CD4-positive, alpha-beta T cell treated with Interleukin-15 for 1 hour (primary cell): ENCODE measurements around the gene DLK1.

Experiments used
- DNase-seq: peaks from one replicate; pipeline ENCODE4 v3.0.0-alpha.2; 2020

DLK1 gene

GRCh38 chr14:100735271-100735670 lies 8.6 kb downstream of the DLK1 start:
- no peak for DNase-seq

- DNase-seq, result no peak
Measured at GRCh38 chr14:100736269-100737180, 9.8 kb downstream of the DLK1 start.

GRCh38 chr14:100737526-100737925 lies 10.8 kb downstream of the DLK1 start:
- DNase-seq, result no peak

DNA sequence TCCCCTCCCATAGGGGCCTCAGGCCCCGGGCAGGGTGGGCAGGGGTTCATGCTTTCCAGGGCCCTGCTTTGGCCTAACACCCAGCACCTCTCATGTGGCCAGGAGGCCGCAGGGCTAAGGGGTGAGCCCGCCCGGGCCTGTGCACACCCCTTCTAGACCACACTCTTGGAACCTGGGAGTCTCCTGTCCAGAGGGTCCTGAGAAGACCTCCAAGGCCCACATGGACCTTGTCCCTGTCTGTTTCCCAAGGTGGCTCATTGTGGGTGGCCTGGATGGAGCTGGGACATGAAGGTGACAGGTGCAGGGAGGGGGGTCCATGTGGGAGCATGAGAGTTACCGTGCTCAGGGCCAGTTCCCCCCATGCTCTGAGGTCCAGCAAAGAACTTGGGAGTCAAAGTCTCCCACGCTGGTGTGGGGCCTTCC lies 11.6 kb downstream of the DLK1 start:
- no peak for DNase-seq

DNA sequence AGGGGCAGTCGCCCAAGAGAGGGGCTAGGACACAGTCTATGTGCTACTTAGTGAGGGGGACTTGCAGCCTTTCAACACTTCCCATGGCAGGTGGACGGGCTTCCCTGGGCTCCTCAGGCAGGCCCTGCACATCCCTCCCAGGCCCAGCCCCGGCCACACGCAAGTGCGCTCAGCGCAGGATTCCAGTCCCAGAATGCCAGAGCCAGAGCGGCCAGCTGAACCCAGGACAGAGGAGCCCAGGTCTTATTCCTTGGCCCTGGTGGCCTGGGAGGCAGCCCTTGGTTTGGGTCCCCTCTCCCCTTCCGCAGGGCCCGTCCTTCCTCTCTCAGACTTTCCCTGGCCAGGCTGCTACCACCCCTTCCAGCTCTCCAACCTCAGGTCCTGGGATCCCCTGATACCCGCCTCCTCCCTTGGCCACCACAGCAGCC lies 12.0 kb downstream of the DLK1 start:
- no peak for DNase-seq

GRCh38 chr14:100739306-100739705 lies 12.6 kb downstream of the DLK1 start:
- DNase-seq, result no peak

GRCh38 chr14:100740196-100740825 lies 13.6 kb downstream of the DLK1 start:
- DNase-seq, result no peak

- DNase-seq, result no peak
Measured at GRCh38 chr14:100740929-100741328, 14.2 kb downstream of the DLK1 start.

DNA sequence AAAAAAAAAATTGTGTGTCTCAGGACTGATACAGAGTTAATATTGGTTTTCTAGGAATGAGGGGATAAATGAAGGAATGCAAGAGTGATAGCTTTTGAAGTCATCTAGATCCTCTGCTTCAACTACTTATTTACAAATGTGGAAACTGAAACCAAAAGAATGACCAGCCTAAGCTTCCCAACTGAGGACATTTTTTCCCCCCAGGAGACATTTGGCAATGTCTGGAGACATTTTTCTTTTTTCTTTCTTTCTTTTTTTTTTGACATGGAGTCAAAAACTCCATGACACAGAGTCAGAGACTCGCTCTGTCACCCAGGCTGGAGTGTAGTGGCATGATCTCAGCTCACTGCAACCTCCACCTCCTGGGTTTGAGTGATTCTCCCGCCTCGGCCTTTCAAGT lies 15.3 kb downstream of the DLK1 start:
- no peak for DNase-seq

DNA sequence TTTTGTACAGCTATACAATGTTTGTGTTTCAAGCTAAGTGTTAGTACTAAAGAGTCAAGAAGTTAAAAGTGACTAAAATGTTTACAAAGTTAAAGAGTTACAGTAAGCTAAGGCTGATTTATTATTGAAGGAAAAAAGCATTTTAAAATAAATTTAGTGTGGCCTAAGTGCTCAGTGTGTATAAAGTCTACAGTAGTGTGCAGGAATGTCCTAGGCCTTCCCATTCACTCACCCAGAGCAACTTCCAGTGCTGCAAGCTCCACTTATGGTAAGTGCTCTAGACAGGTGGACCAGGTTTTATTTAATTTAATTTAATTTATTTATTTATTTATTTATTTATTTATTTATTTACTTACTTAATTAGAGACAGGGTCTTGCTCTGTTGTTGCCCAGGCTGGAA lies 19.6 kb downstream of the DLK1 start:
- no peak for DNase-seq

DNA sequence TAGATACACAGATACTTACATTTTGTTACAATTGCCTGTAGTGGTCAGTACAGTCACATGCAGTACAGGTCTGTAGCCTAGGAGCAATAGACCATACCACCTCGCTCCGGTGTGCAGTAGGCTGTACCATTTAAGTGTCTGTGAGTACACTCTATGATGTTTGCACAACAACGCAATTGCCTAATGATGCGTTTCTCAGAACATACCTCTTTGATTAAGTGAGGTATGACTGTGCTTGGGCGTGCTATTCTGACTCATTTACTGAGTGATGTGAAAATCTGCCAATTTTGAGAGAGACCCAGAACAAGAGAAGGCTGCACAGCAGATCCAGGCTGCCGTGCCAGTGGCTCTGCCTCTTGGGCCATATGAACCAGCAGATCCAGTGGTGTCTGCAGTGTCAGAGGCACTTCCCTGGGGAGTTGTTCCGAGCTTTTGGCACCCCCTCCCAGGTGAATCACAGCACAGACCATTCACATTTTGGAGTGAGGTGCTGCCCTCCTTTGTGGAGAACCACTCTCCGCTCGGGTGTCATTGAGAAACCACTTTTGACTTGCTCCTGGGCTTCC lies 20.4 kb downstream of the DLK1 start:
- DNase-seq, result no peak

DNA sequence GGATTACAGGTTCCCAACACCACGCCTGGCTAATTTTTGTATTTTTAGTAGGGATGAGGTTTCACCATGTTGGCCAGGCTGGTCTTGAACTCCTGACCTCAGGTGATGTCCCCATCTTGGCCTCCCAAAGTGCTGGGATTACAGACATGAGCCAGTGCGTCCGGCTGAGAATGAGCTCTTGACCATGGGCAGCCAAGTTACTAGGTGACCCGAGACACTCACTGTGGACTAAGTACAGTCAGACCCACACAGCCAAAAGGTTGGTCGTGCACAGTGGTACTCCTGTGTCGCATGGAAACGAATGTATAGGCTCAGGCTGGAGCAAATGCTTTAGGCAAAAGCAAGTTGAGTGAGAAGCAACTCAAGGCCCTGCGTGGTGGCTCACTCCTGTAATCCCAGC lies 21.0 kb downstream of the DLK1 start:
- DNase-seq, result no peak

DNA sequence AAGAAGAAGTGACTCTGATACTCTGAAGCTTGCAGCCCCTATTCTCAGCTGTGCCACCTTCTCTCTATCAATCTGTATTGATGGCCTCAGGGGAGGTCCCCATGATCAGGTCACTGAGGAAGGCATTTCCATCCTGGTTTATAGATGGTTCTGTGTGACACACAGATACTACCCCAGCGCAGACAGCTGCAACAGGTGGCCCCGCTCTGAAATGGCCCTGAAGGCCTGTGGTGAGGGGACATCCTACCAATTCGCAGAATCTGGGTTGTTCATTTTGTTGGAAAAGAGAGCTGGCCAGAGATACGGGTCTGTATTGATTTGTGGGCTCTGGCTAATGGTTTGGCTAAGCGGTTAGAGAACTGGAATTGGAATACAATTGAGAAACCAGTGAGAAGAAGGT lies 21.7 kb downstream of the DLK1 start:
- no peak for DNase-seq

GRCh38 chr14:100748944-100749343 lies 22.3 kb downstream of the DLK1 start:
- DNase-seq, result no peak

DNA sequence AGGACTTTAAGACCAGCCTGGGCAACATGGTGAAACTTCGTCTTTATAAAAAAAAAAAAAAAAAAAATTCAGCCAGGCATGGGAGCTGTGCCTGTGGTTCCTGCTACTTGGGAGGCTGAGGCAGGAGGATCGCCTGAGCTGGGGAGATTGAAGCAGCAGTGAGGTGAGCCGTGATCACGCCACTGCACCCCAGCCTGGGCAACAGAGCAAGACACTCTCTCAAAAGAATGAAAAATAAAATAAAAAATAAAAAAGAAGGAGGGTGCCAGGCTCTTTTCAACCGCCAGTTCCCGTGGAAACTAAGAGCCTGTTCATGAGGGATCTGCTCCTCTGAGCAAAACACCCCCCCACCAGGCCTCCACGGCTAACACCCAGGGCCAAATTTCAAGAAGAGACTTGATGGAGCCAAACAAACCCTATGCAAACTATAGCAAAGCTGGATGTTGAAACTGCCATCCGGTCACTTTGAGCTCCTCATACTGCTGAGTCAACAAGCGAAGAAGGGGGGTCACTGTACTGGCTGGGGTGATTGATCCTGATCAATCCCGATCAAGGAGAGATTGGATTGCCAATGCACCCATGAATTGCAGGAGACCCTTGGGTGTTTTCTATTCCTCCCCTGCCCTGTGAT lies 23.4 kb downstream of the DLK1 start:
- no peak for DNase-seq

DNA sequence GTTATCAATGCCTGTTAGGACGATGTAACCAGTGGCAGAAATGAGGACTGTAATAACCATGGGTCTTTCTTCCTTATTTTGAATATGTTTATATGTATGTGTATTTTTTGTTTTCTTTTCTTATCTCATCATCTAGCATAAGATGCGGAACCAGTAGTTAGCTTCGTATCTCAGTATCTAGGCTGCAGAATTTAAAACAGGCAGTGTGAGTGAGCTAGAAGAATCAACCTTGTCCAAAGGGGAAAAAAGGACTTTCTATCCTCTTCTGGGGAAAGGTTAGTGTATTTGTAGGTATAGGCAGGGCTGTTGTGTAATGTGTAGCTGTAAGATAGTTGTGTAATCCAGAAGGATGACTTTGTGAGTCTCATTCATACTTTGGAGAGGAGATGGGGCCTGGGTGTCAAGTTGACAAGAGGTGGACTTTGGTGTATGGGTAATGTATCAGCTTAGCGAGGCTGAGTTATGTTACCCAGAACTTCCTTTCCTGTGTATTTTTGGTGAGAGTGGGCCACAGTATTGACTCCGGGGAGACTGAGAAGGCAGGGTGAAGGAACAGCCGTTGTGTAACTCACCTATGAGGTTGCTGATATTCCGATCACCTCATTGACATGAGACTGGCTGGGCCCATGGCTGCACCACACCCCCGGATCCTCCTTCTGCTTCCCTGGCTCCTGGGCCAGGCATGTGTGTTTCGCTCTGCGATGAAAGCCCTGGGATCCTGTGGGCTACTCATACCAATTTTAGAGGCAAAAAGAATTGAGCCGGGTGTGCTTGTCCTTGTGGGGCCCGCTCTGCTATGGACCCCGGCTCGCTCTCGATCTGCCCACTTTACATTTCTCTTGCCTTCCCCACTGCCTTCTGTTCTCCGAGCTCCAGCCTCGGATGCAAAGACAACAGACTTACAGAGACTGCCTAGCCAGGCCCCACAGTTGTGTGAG lies 24.3 kb downstream of the DLK1 start:
- DNase-seq, result no peak

GRCh38 chr14:100754020-100754419 lies 27.3 kb downstream of the DLK1 start:
- DNase-seq, result no peak

DNA sequence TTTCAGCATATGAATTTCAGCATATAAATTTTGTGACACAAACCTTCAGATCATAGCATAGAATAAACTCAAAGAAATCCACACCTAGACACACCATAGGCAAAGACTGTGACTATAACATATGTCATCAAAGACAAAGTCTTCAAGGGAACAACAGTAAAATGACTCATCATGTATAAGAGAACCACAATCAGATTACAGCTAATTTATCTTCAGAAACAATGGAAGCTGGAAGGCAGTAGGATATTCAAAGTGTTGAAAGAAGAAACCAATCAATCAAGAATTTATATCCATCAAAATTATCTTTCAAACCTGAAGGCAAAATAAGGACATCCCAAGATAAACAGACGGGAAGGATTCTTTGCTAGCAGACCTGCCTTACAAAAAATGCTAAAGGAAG lies 29.0 kb downstream of the DLK1 start:
- DNase-seq, result no peak

DNA sequence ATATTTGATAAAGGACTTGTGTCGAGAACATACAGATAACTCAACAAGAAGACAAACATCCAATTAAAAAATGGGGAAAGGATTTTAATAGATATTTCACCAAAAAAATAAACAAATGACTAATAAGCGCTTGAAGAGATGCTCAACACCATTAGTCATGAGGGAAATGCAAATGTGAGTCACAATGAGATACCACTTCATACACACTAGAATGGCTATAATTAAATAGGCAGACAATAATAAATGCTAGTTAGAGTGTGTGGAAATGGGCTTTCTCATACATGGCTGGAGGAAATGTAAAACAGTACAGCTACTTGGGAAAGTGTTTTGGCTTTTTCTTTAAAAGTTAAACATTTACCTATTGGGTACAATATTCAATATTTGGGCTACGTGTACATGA lies 34.8 kb downstream of the DLK1 start:
- DNase-seq, result no peak

DNA sequence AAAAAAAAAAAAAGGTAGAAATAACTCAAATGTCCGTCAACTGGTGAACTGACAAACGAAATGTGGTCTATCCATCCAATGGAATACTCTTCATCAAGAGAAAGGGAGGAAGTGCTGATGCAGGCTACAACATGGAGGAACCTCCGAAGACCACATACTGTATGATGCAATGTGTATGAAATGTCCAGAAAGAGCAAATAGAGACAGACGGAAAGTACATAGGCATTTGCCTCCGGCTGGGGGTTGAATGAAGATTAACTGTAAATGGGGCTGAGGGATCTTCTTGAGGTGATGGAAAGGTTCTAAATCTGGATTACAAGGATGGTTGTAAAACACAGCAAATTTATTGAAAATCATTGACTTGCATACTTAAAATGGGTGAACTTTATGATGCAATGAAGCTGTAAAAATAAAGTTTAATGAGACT lies 35.4 kb downstream of the DLK1 start:
- DNase-seq, result no peak

DNA sequence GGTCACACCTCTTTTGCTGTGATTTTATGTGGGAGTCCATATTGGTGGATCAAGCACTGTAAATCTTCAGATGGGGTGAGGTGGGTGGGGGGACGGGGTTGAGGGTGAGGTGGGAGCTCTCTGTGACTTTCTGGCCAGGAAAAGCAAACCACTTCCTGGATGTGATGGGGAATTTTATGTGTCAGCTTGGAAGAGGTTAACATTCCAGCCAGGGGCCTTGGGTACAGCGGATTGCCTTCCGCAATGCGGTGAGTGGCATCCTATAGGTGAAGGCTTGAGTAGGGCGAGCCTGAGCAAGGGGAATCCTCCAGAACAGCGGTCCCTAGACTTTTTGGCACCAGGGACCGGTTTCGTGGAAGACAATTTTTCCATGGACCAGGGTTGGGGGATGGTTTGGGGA lies 36.2 kb downstream of the DLK1 start:
- DNase-seq, result no peak

DNA sequence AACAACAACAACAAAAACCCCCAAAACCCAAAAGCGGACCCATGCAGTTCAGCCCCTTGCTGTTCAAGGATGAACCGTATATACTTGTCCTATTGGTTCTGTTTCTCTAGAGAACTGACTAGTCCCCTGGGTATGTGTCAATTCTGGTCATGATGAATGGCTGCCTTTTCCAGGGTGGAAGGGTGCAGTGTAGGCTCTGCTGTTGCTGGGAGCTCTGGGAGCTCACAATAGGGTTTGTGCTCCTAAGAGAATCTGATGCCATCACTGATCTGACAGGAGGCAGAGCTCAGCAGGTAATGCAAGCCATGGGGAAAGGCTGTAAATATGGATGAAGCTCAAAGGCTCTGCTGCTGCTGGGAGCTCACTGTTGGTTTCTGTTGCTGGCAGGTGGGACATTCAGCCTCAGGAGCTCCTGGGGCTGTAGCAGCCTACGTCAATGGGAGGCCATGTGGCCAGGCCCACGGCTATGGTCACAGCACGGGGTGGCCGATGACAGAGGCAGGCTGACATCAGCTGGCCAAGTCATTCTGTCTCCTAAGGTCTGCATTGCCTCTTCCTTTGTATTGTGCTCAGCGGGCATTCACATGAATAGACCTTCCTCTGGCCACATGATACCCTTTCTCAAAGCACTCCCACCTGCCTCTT lies 37.9 kb downstream of the DLK1 start:
- DNase-seq, result no peak
